ENCODE results near the gene NPHP4. TPM values are rescaled to one million over a fixed set of nuclear protein-coding genes. Genes with fewer than 3 reads are reported as not detected.

The NPHP4 gene
- polyA plus RNA-seq, 4 donors = 1.4 to 10.0 (median 2.8) TPM

DNA sequence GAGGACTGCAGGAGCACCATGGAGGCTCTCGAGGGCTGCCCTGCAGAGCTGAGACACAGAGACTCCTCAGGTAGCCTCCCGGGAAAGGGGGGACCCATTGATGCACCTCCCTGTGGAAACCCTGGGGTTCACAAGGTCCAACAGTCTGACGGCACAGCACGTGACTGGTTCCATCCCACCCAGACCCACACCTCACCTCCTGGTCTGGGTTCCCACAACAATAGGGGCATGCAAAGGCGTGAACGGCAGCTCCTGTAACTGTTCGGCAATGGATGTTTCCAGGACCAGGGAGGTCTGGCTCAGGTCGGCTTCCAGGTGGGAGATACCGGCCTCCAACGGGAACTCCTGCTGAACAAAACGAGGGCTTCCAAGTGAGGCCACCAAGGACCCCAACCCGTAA is 86.8 kb downstream of the NPHP4 start:
- Histone ChIP-seq H3K27me3 (ENCODE audit: control insufficient read depth in 3 of 3, insufficient read depth in 3 of 3, low read length in 3 of 3) (no peaks in the 10 kb centered on the region), H3K27ac (ENCODE audit: low read depth in 1 of 3, low read length in 2 of 3) (no peak overlapping the region), H3K4me3 (ENCODE audit: low read depth in 1 of 3, low read length in 3 of 3) (no peak overlapping the region), H3K36me3 (ENCODE audit: control insufficient read depth in 3 of 3, insufficient read depth in 2 of 3, low read depth in 1 of 3, low read length in 3 of 3) (peaks cover 0 to 25% (median 3%) of the 10 kb centered on the region in 3 donors), H3K9me3 (ENCODE audit: control insufficient read depth in 2 of 2, insufficient read depth in 1 of 2, low read depth in 1 of 2, low read length in 1 of 2) (no peaks in the 10 kb centered on the region), H3K4me1 (ENCODE audit: control insufficient read depth in 3 of 3, insufficient read depth in 2 of 3, low read depth in 1 of 3, low read length in 2 of 3) (no peaks in the 10 kb centered on the region)
- DNase-seq (no peak), FAIRE-seq (no peak)
- WGBS, 3 donors = 92 to 96% (median 93%) methylated on average over 12 of the region's 12 CpGs

- no peaks in the 10 kb centered on the region for H3K9me3 ChIP-seq (ENCODE audit: control insufficient read depth in 2 of 2, insufficient read depth in 1 of 2, low read depth in 1 of 2, low read length in 1 of 2)
- 89 to 95% (median 92%) methylated on average over 12 of the region's 12 CpGs for WGBS, 3 donors
- H3K27ac ChIP-seq (ENCODE audit: low read depth in 1 of 3, low read length in 2 of 3) = no peak overlapping the region
- DNase-seq (no peak), FAIRE-seq (no peak)
- no peaks in the 10 kb centered on the region for H3K4me1 ChIP-seq (ENCODE audit: control insufficient read depth in 3 of 3, insufficient read depth in 2 of 3, low read depth in 1 of 3, low read length in 2 of 3)
- H3K4me3 ChIP-seq (ENCODE audit: low read depth in 1 of 3, low read length in 3 of 3) = no peak overlapping the region
- no peaks in the 10 kb centered on the region for H3K27me3 ChIP-seq (ENCODE audit: control insufficient read depth in 3 of 3, insufficient read depth in 3 of 3, low read length in 3 of 3)
- H3K36me3 ChIP-seq (ENCODE audit: control insufficient read depth in 3 of 3, insufficient read depth in 2 of 3, low read depth in 1 of 3, low read length in 3 of 3) = peaks cover 0 to 24% (median 3%) of the 10 kb centered on the region in 3 donors
Measured at GRCh38 chr1:5904551-5904950, 87.7 kb downstream of the NPHP4 start.

GRCh38 chr1:5903680-5904079 is 88.5 kb downstream of the NPHP4 start:
- FAIRE-seq (no peak), DNase-seq (no peak)
- WGBS, 3 donors = 96 to 98% (median 96%) methylated on average over 8 of the region's 8 CpGs
- Histone ChIP-seq H3K27ac (ENCODE audit: low read depth in 1 of 3, low read length in 2 of 3) (no peak overlapping the region), H3K4me3 (ENCODE audit: low read depth in 1 of 3, low read length in 3 of 3) (no peak overlapping the region), H3K36me3 (ENCODE audit: control insufficient read depth in 3 of 3, insufficient read depth in 2 of 3, low read depth in 1 of 3, low read length in 3 of 3) (peaks cover 0 to 23% (median 3%) of the 10 kb centered on the region in 3 donors), H3K4me1 (ENCODE audit: control insufficient read depth in 3 of 3, insufficient read depth in 2 of 3, low read depth in 1 of 3, low read length in 2 of 3) (no peaks in the 10 kb centered on the region), H3K27me3 (ENCODE audit: control insufficient read depth in 3 of 3, insufficient read depth in 3 of 3, low read length in 3 of 3) (no peaks in the 10 kb centered on the region), H3K9me3 (ENCODE audit: control insufficient read depth in 2 of 2, insufficient read depth in 1 of 2, low read depth in 1 of 2, low read length in 1 of 2) (no peaks in the 10 kb centered on the region)

DNA sequence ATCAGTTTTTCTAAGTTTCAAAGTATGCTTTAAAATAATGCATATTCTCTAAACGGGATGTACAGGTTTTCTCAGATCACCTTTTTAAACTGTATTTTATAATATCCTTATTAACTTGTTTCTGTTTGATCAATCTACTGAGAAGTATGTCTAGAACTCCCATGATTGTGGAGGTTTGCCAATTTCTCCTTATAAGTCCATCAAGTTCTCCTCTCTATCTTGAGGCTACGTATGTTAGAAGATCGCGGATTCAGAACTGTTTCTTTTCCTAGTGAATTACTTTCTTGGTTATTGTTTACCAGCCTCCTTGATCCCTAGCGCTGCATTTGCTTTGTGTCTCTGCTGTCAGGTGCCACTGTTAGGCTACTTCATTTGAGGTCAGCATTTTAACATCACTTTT is 89.2 kb downstream of the NPHP4 start:
- peaks cover 0 to 23% (median 3%) of the 10 kb centered on the region in 3 donors for H3K36me3 ChIP-seq (ENCODE audit: control insufficient read depth in 3 of 3, insufficient read depth in 2 of 3, low read depth in 1 of 3, low read length in 3 of 3)
- 93 to 97% (median 95%) methylated on average over 5 of the region's 5 CpGs for WGBS, 3 donors
- no peak overlapping the region for H3K4me3 ChIP-seq (ENCODE audit: low read depth in 1 of 3, low read length in 3 of 3)
- H3K27ac ChIP-seq (ENCODE audit: low read depth in 1 of 3, low read length in 2 of 3) = no peak overlapping the region
- DNase-seq = no peak
- H3K27me3 ChIP-seq (ENCODE audit: control insufficient read depth in 3 of 3, insufficient read depth in 3 of 3, low read length in 3 of 3) = no peaks in the 10 kb centered on the region
- no peaks in the 10 kb centered on the region for H3K9me3 ChIP-seq (ENCODE audit: control insufficient read depth in 2 of 2, insufficient read depth in 1 of 2, low read depth in 1 of 2, low read length in 1 of 2)
- no peak for FAIRE-seq
- H3K4me1 ChIP-seq (ENCODE audit: control insufficient read depth in 3 of 3, insufficient read depth in 2 of 3, low read depth in 1 of 3, low read length in 2 of 3) = no peaks in the 10 kb centered on the region

DNA sequence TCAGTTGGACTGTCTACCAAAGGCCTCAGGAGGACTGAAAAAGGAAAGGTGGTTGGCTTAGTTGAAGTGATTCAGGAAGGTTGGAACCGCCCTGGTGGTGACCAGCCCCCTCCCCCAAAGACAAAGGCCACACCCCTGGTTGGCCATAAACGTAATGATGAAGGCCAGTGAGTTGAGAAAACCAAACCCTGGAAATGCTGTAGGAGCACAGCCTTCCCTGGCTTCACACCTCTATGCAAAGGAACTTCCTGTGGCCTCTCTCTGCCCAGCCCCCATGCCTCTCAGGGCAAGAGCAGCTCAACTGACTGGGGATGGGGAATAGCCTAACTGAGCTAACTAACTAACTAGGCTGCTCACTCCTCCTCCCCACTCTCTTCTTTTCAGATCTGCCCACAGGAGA is 90.4 kb downstream of the NPHP4 start:
- Histone ChIP-seq H3K27ac (ENCODE audit: low read depth in 1 of 3, low read length in 2 of 3) (no peak overlapping the region), H3K27me3 (ENCODE audit: control insufficient read depth in 3 of 3, insufficient read depth in 3 of 3, low read length in 3 of 3) (no peaks in the 10 kb centered on the region), H3K4me1 (ENCODE audit: control insufficient read depth in 3 of 3, insufficient read depth in 2 of 3, low read depth in 1 of 3, low read length in 2 of 3) (no peaks in the 10 kb centered on the region), H3K36me3 (ENCODE audit: control insufficient read depth in 3 of 3, insufficient read depth in 2 of 3, low read depth in 1 of 3, low read length in 3 of 3) (peaks cover 0 to 16% (median 3%) of the 10 kb centered on the region in 3 donors), H3K4me3 (ENCODE audit: low read depth in 1 of 3, low read length in 3 of 3) (no peak overlapping the region), H3K9me3 (ENCODE audit: control insufficient read depth in 2 of 2, insufficient read depth in 1 of 2, low read depth in 1 of 2, low read length in 1 of 2) (no peaks in the 10 kb centered on the region)
- DNase-seq (no peak), FAIRE-seq (no peak)
- 76 to 79% (median 79%) methylated on average over 2 of the region's 2 CpGs for WGBS, 3 donors

- H3K4me3 ChIP-seq (ENCODE audit: low read depth in 1 of 3, low read length in 3 of 3) = no peak overlapping the region
- DNase-seq = no peak
- no peaks in the 10 kb centered on the region for H3K4me1 ChIP-seq (ENCODE audit: control insufficient read depth in 3 of 3, insufficient read depth in 2 of 3, low read depth in 1 of 3, low read length in 2 of 3)
- no peaks in the 10 kb centered on the region for H3K27me3 ChIP-seq (ENCODE audit: control insufficient read depth in 3 of 3, insufficient read depth in 3 of 3, low read length in 3 of 3)
- H3K36me3 ChIP-seq (ENCODE audit: control insufficient read depth in 3 of 3, insufficient read depth in 2 of 3, low read depth in 1 of 3, low read length in 3 of 3) = peaks cover 0 to 19% (median 3%) of the 10 kb centered on the region in 3 donors
- no peak overlapping the region for H3K27ac ChIP-seq (ENCODE audit: low read depth in 1 of 3, low read length in 2 of 3)
- H3K9me3 ChIP-seq (ENCODE audit: control insufficient read depth in 2 of 2, insufficient read depth in 1 of 2, low read depth in 1 of 2, low read length in 1 of 2) = no peaks in the 10 kb centered on the region
- 93 to 97% (median 94%) methylated on average over 5 of the region's 5 CpGs for WGBS, 3 donors
- no peak for FAIRE-seq
Measured at GRCh38 chr1:5901150-5901549, 91.1 kb downstream of the NPHP4 start.

GRCh38 chr1:5898266-5898665 is 94.0 kb downstream of the NPHP4 start:
- H3K9me3 ChIP-seq (ENCODE audit: control insufficient read depth in 2 of 2, insufficient read depth in 1 of 2, low read depth in 1 of 2, low read length in 1 of 2) = no peaks in the 10 kb centered on the region
- FAIRE-seq (no peak), DNase-seq (no peak)
- no peaks in the 10 kb centered on the region for H3K27me3 ChIP-seq (ENCODE audit: control insufficient read depth in 3 of 3, insufficient read depth in 3 of 3, low read length in 3 of 3)
- no peak overlapping the region for H3K27ac ChIP-seq (ENCODE audit: low read depth in 1 of 3, low read length in 2 of 3)
- no peak overlapping the region for H3K4me3 ChIP-seq (ENCODE audit: low read depth in 1 of 3, low read length in 3 of 3)
- H3K36me3 ChIP-seq (ENCODE audit: control insufficient read depth in 3 of 3, insufficient read depth in 2 of 3, low read depth in 1 of 3, low read length in 3 of 3) = peaks cover 0 to 7% (median 0%) of the 10 kb centered on the region in 3 donors
- no peaks in the 10 kb centered on the region for H3K4me1 ChIP-seq (ENCODE audit: control insufficient read depth in 3 of 3, insufficient read depth in 2 of 3, low read depth in 1 of 3, low read length in 2 of 3)
- whole genome bisulfite sequencing, 3 donors = 93 to 96% (median 95%) methylated on average over 17 of the region's 17 CpGs

DNA sequence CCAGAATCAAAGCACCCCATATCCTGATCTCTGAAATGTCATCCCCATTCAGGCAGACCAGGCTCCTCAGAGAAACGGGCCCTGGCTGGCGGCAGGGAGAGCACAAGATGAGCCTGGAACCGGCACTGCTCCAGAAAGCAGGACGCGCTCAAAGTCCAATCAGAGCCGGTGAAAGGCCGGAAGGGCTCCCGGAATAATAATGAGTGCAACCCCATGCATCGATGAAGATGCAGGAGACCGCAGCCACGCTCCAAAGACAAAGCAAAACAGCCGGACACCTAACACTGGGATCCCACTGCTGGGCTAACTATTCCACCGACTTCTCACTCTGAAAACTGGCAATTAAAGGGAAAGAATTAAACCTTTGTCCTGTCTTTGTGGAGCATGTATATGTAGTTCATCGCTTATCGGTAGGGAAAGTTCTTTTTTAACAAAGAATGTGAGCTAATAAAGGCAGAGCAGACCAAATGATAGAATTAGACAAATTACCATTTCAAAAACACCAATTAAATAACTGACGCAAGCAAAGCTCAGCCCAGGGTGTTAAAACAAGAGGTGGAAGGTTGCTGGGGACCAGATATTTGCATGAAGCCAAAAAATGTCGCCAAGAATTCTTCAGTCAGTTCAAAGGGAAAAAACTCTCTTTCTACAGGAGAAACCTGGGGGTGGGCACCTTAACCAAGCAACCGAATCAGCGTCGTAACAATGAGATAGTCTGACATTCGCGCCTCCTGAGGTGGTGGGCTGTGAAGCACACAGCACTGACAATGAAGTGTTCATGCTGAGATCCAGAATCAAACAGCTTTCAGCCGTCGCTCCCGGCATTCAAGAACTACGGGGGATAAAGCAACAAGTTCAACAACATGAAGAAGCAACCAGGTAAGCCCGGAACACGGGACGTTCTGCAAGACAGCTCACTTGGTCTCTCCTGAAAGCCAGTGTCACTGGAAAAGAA is 95.2 kb downstream of the NPHP4 start:
- no peaks in the 10 kb centered on the region for H3K9me3 ChIP-seq (ENCODE audit: control insufficient read depth in 2 of 2, insufficient read depth in 1 of 2, low read depth in 1 of 2, low read length in 1 of 2)
- no peak overlapping the region for H3K27ac ChIP-seq (ENCODE audit: low read depth in 1 of 3, low read length in 2 of 3)
- FAIRE-seq = no peak
- no peaks in the 10 kb centered on the region for H3K27me3 ChIP-seq (ENCODE audit: control insufficient read depth in 3 of 3, insufficient read depth in 3 of 3, low read length in 3 of 3)
- H3K36me3 ChIP-seq (ENCODE audit: control insufficient read depth in 3 of 3, insufficient read depth in 2 of 3, low read depth in 1 of 3, low read length in 3 of 3) = peaks cover 0 to 7% (median 0%) of the 10 kb centered on the region in 3 donors
- no peaks in the 10 kb centered on the region for H3K4me1 ChIP-seq (ENCODE audit: control insufficient read depth in 3 of 3, insufficient read depth in 2 of 3, low read depth in 1 of 3, low read length in 2 of 3)
- no peak for DNase-seq
- H3K4me3 ChIP-seq (ENCODE audit: low read depth in 1 of 3, low read length in 3 of 3) = no peak overlapping the region
- 82 to 90% (median 90%) methylated on average over 29 of the region's 29 CpGs for WGBS, 3 donors

Measured in small intestine (tissue), 7 donors.